ENCODE data around the gene RAB2B.

The RAB2B gene

GRCh38 chr14:21520767-21521166 lies 44.0 kb upstream of the RAB2B start:
- TF ChIP-seq CTCF (IDR thresholded peaks at IDR 0.05; ENCODE audit: low read depth, low read length, missing control alignments): no peak
- no peak overlapping the region for H3K4me3 ChIP-seq (ENCODE audit: low read depth, low read length)
- no peak for DNase-seq (ENCODE audit: low read depth)

- H3K4me3 ChIP-seq (ENCODE audit: low read depth, low read length): no peak overlapping the region
- DNase-seq (ENCODE audit: low read depth): no peak
- no peak for TF ChIP-seq CTCF (IDR thresholded peaks at IDR 0.05; ENCODE audit: low read depth, low read length, missing control alignments)
Measured at GRCh38 chr14:21518725-21519124, 42.0 kb upstream of the RAB2B start.

GRCh38 chr14:21514341-21514740 lies 37.6 kb upstream of the RAB2B start:
- no peak for TF ChIP-seq CTCF (IDR thresholded peaks at IDR 0.05; ENCODE audit: low read depth, low read length, missing control alignments)
- no peak overlapping the region for H3K4me3 ChIP-seq (ENCODE audit: low read depth, low read length)
- no peak for DNase-seq (ENCODE audit: low read depth)

- peak; percentile 97 for DNase-seq (ENCODE audit: low read depth)
- H3K4me3 ChIP-seq (ENCODE audit: low read depth, low read length): peak within 1 kb of the TSS; percentile 66
- TF ChIP-seq CTCF (IDR thresholded peaks at IDR 0.05; ENCODE audit: low read depth, low read length, missing control alignments): no peak
Measured at GRCh38 chr14:21510735-21511657, 34.2 kb upstream of the RAB2B start, which contains the start of gene METTL3. METTL3 (minus strand) TSS chr14:21511340; CDS start chr14:21511223, 117 bp downstream.

GRCh38 chr14:21509432-21510143 lies 32.8 kb upstream of the RAB2B start:
- TF ChIP-seq CTCF (IDR thresholded peaks at IDR 0.05; ENCODE audit: low read depth, low read length, missing control alignments): no peak
- H3K4me3 ChIP-seq (ENCODE audit: low read depth, low read length): peak overlapping the region; percentile 66
- no peak for DNase-seq (ENCODE audit: low read depth)

- H3K4me3 ChIP-seq (ENCODE audit: low read depth, low read length): no peak overlapping the region
- DNase-seq (ENCODE audit: low read depth): no peak
- TF ChIP-seq CTCF (IDR thresholded peaks at IDR 0.05; ENCODE audit: low read depth, low read length, missing control alignments): no peak
Measured at GRCh38 chr14:21506557-21506956, 29.8 kb upstream of the RAB2B start.
